ENCODE measurements around the gene TMPRSS6.

Gene TMPRSS6

GRCh38 chr22:37109242-37109917 lies at the start of gene TMPRSS6:
Gene TMPRSS6, minus strand, starts transcription at chr22:37109713. Its CDS starts 6,296 bp downstream, at chr22:37103417.
- DNase-seq (ENCODE audit: low read depth) = no peak

GRCh38 chr22:37158963-37159290 lies 49.4 kb upstream of the TMPRSS6 start:
- no peak for DNase-seq (ENCODE audit: low read depth)

DNA sequence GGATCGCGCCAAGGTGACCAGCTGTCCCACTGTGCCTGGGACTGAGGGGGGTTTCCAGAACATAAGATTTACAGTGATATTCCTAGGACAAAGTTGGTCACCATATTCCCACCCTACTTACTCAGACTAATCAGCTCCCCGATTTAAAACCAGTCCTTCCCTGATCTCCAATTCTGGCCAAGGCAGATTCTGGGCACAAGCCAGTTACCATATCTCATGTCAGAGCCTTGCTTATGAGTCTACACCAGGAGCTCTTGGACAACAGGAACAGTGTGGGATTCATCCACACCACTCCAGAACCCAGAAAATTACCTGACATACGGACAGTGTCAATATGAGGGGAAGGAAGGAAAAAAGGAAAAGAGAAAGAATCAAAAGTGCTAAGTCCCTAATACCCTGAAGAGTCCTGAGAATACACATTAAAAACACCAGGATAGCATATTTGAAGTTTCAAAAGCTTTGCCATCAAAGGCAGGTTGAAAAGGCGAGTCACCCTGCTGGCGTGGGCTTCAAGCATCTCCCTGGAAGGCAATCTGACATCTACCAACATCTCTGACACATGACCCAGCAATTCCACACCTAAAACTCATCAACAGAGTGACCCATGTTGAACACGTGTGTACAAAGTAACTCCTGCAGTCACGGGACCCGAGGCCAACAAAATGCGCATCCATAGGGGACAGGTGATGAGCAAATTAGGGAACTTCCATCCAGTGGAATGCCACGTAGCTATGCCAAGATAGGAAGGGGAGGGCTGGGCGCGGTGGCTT lies 48.2 kb upstream of the TMPRSS6 start:
- no peak for DNase-seq (ENCODE audit: low read depth)

GRCh38 chr22:37156686-37157435 lies 47.3 kb upstream of the TMPRSS6 start:
- no peak for DNase-seq (ENCODE audit: low read depth)

DNA sequence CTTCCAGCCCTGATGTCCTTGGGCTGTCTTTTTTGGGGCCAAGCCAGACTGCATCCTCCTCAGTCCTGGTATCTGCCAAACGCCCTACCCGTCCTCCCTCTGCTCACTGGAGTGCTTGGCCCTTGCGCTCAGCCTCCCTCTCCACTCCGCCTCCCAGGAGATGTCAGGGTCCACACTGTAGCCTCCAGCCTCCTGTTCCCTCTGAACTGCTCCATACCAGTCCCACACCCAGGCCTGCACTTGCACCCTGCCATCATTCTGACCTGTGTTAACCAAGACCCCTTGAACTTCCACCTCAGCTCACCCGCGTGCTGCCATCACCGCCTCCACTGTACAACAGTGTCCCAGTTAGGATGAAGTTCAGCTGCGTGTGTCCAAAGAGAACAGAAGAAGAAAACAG lies 46.5 kb upstream of the TMPRSS6 start:
- no peak for DNase-seq (ENCODE audit: low read depth)

DNA sequence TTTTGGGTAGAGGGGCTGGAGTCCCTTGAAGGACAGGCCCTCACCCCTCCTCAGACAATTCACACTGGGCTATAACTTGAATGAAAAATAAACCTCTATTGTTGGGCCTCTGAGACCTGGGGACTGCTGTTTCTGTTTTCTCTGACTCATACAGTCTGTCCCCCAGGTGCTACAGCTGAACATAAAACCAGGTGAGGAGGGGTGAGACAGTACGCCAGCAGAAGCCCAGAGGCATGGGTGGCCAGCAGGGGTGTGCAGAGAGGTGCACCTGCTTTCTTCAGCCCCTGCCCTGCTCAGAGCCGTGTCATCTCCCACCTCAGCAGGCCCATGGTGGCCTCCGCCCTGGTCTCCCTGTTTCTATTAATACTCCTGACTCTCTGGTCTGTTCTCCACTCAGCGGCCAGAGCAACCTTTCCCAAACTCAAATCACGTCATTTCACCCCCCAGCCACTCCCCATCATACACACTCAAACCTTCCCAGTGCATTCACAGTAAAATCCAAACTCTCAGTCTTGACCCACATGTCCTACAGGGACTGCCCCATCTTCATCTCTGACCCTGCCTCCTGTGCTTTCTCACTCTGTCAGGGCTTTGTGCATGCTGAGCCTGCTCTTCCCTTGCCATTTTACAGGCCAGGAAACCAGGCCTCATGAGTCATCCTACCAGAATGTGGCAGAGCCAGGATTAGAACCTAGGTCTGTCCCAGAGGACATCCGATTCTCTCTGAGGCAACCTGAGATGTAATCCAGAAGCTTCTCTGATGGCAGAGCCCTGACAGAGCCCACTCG lies 45.6 kb upstream of the TMPRSS6 start:
- DNase-seq (ENCODE audit: low read depth) = no peak

GRCh38 chr22:37153901-37154300 lies 44.4 kb upstream of the TMPRSS6 start:
- no peak for DNase-seq (ENCODE audit: low read depth)

- DNase-seq (ENCODE audit: low read depth) = no peak
Measured at GRCh38 chr22:37151401-37151800, 41.9 kb upstream of the TMPRSS6 start.

DNA sequence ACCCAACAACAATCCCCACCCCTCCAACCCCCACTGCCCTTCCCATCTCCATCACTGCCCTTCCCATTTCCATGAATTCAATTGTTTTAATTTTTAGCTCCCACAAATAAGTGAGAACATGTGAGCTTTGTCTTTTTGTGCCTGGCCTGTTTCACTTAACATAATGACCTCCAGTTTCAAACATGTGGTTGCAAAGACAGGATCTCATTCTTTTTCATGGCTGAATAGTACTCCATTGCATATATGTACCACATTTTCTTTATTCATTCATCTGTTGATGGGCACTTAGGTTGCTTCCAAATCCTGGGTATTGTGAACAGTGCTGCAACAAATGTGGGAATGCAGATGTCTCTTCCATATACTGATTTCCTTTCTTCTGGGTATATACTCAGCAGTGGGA lies 41.2 kb upstream of the TMPRSS6 start:
- DNase-seq (ENCODE audit: low read depth) = no peak

GRCh38 chr22:37148742-37149665 lies 39.5 kb upstream of the TMPRSS6 start:
- no peak for DNase-seq (ENCODE audit: low read depth)

GRCh38 chr22:37148031-37148651 lies 38.6 kb upstream of the TMPRSS6 start:
- DNase-seq (ENCODE audit: low read depth) = no peak

DNA sequence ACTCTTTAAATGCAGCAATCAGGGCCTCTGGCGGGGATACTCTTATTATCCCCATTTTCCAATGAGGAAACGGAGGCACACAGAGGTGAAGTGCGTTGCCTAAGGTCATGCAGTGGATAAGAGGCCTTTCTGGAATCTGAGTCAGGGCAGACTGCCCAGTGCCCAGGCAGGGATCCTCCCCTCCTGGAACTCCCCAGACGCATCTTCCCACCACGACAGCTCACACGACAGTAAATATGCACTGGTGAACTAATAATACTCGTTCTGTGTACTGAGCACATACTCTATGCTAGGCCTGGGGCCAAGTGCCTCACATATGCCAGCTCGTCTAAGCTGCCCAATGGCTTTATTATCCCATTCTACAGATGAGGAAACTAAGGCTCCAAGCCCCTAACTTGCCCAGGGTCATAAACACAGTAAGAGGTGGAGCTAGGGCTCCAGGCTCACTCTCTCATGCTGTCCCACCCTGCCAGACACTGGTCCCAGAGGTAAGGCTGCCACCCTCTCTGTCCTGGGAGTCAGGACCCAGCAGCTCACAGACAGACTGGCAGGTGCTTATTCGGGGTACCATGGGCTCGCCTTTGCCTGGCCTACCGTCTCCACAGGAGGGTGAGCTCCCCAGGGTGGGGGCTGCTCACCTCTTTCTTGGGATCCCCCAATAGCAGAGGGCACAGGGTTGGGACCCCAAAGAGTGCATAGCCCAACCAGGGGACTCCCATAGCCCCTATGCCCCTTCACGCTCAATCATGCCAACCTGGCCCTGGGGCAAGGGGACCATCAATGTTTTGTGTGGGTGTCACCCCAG lies 37.9 kb upstream of the TMPRSS6 start:
- DNase-seq (ENCODE audit: low read depth) = no peak

DNA sequence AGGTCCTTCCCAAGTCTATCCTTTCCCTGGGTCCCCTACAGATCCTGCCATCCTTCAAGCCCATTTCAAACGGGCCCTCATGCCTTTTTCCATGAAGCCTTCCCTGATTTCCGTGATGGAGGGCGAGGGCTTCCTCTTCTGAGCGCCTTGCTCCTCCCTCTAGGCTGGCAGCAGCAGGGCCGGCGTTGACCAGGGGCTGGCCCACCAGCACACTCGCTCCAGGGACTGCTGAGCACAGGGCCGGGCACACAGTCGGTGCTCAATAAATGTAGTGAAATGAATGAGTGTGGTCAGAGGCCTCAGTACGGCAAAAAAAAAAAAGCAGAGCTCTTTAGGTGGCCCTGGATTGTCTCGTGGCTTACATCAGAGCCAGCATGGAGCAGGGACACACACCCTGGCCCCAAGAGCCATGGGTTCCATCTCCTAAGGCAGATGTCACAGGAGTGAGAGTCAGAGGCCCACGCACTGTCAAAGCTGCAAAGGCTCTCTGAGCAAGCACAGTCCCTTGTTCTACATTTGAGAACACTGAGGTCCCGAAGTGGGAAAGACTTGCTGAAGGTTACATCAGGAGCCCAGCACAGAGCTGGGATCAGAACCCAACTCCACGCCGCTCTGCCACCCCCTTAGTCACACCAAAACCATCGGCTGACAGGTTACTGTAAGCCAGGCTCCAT lies 37.1 kb upstream of the TMPRSS6 start:
- DNase-seq (ENCODE audit: low read depth) = no peak

- DNase-seq (ENCODE audit: low read depth) = no peak
Measured at GRCh38 chr22:37146051-37146385, 36.5 kb upstream of the TMPRSS6 start.

GRCh38 chr22:37145180-37146050 lies 35.9 kb upstream of the TMPRSS6 start:
- DNase-seq (ENCODE audit: low read depth) = no peak

- DNase-seq (ENCODE audit: low read depth) = no peak
Measured at GRCh38 chr22:37144180-37144554, 34.7 kb upstream of the TMPRSS6 start.

DNA sequence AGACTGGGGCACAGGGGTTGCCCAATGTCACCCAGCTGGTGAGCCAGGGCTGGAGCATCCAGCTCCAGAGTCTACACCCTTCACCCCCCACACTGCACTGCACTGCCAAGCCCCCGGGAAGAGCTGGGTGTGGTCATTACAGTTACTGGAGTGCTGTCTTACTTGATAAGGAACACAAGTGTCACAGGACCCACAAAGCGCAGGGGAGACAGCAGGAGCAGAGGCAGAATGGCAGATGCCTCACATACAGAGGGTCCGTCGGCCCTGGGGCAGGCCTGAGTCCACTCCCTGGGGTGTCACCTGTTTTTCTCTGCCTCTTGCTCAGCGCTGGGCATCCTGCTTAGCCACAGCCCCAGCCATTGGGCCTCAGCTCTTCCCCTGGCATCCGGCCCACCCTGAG lies 32.5 kb upstream of the TMPRSS6 start:
- DNase-seq (ENCODE audit: low read depth) = no peak

GRCh38 chr22:37141476-37141875 lies 32.0 kb upstream of the TMPRSS6 start:
- no peak for DNase-seq (ENCODE audit: low read depth)
